ENCODE measurements around the gene HAVCR1.

The HAVCR1 gene

DNA sequence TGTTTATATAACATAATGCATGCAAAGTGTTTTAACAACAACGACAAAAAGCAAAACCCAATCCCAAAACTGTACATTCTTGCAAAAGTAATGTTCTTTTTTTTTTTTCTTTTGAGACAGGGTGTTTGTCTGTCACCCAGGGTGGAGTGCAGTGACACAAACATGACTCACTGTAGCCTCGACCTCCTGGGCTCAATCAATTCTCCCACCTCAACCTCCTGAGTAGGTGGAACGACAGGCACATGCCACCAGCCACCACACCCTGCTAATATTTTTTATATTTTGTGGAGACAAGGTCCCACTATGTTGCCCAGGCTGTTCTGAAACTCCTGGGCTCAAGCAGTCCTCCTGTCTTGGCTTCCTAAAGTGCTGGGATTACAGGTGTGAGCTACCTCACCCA is 13.6 kb upstream of the HAVCR1 start:
- Histone ChIP-seq H3K4me3 (ENCODE audit: severe bottlenecking) (no peak overlapping the region), H3K27ac (ENCODE audit: poor library complexity, severe bottlenecking) (no peak overlapping the region), H3K27me3 (ENCODE audit: insufficient read depth, poor library complexity, severe bottlenecking) (no peaks in the 10 kb centered on the region), H3K9me3 (ENCODE audit: severe bottlenecking) (no peaks in the 10 kb centered on the region), H3K4me1 (ENCODE audit: insufficient read depth, poor library complexity, severe bottlenecking) (no peaks in the 10 kb centered on the region), H3K36me3 (ENCODE audit: low read depth) (no peaks in the 10 kb centered on the region)
- ATAC-seq (ENCODE audit: low read depth) (no peak), DNase-seq (ENCODE audit: low spot score) (no peak)
- TF ChIP-seq, protein P1, sequence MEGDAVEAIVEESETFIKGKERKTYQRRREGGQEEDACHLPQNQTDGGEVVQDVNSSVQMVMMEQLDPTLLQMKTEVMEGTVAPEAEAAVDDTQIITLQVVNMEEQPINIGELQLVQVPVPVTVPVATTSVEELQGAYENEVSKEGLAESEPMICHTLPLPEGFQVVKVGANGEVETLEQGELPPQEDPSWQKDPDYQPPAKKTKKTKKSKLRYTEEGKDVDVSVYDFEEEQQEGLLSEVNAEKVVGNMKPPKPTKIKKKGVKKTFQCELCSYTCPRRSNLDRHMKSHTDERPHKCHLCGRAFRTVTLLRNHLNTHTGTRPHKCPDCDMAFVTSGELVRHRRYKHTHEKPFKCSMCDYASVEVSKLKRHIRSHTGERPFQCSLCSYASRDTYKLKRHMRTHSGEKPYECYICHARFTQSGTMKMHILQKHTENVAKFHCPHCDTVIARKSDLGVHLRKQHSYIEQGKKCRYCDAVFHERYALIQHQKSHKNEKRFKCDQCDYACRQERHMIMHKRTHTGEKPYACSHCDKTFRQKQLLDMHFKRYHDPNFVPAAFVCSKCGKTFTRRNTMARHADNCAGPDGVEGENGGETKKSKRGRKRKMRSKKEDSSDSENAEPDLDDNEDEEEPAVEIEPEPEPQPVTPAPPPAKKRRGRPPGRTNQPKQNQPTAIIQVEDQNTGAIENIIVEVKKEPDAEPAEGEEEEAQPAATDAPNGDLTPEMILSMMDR (IDR thresholded peaks at IDR 0.05; ENCODE audit: poor library complexity, severe bottlenecking), result no peak

DNA sequence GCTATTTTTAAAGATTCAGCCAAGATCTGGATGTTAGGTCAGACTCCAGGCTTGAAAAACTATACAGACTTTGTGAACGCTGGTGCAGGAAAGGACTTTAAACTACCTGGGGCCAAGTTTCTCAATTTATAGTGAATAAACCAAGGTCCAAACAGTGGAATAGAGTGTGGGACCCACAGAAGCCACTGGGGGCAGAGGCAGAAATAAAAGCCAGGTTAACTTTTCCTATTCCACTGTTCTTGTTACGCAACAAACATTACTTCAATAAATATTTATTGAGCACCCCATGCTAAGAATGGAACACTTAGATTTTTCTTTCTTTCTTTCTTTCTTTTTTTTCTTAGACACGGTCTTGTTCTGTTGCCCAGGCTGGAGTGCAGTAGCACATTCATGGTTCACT is 11.0 kb upstream of the HAVCR1 start:
- no peak for ATAC-seq (ENCODE audit: low read depth)
- no peaks in the 10 kb centered on the region for H3K36me3 ChIP-seq (ENCODE audit: low read depth)
- no peak overlapping the region for H3K4me3 ChIP-seq (ENCODE audit: severe bottlenecking)
- H3K27me3 ChIP-seq (ENCODE audit: insufficient read depth, poor library complexity, severe bottlenecking), result no peaks in the 10 kb centered on the region
- TF ChIP-seq, protein P1 (IDR thresholded peaks at IDR 0.05; ENCODE audit: poor library complexity, severe bottlenecking), result no peak
- H3K9me3 ChIP-seq (ENCODE audit: severe bottlenecking), result no peaks in the 10 kb centered on the region
- no peak overlapping the region for H3K27ac ChIP-seq (ENCODE audit: poor library complexity, severe bottlenecking)
- DNase-seq (ENCODE audit: low spot score), result no peak
- no peaks in the 10 kb centered on the region for H3K4me1 ChIP-seq (ENCODE audit: insufficient read depth, poor library complexity, severe bottlenecking)

DNA sequence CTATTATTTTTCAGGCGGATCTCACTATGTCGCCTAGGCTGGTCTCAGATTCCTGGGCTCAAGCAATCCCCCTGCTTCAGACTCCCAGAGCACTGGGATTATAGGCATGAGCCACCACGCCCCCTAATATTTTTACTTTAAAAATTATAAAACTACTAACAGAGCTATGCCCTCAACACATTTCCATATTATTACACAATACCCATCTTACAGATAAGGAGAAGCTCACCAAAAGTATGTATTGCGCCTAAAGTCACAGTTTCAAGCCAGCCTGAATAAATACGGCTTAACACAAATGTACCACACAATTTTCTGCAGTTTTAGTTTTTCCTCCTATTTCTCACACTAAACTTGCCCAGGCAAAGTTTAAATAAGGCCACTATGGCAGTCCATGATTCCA is 9.9 kb upstream of the HAVCR1 start:
- DNase-seq (ENCODE audit: low spot score), result no peak
- H3K9me3 ChIP-seq (ENCODE audit: severe bottlenecking), result no peaks in the 10 kb centered on the region
- no peaks in the 10 kb centered on the region for H3K36me3 ChIP-seq (ENCODE audit: low read depth)
- H3K4me3 ChIP-seq (ENCODE audit: severe bottlenecking), result no peak overlapping the region
- no peaks in the 10 kb centered on the region for H3K4me1 ChIP-seq (ENCODE audit: insufficient read depth, poor library complexity, severe bottlenecking)
- no peak overlapping the region for H3K27ac ChIP-seq (ENCODE audit: poor library complexity, severe bottlenecking)
- no peak for ATAC-seq (ENCODE audit: low read depth)
- H3K27me3 ChIP-seq (ENCODE audit: insufficient read depth, poor library complexity, severe bottlenecking), result no peaks in the 10 kb centered on the region
- TF ChIP-seq, protein P1 (IDR thresholded peaks at IDR 0.05; ENCODE audit: poor library complexity, severe bottlenecking), result no peak

DNA sequence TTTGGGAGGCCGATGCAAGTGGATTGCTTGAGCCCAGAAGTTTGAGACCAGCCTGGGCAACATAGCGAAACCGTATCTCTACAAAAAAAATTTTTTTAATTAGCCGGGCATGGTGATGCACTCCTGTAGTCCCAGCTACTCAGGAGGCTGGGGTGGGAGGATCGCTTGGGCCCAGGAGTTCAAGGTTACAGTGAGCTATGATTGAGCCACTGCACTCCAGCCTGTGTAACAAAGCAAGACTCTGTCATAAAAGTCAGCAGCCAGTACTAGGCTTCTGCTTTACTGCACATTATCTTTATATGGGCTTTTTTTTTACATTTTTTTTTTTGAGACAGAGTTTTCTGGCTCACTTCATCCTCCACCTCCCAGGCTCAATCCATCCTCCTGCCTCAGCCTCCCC is 9.4 kb upstream of the HAVCR1 start:
- TF ChIP-seq, protein P1 (IDR thresholded peaks at IDR 0.05; ENCODE audit: poor library complexity, severe bottlenecking), result no peak
- Histone ChIP-seq H3K9me3 (ENCODE audit: severe bottlenecking) (no peaks in the 10 kb centered on the region), H3K4me3 (ENCODE audit: severe bottlenecking) (no peak overlapping the region), H3K4me1 (ENCODE audit: insufficient read depth, poor library complexity, severe bottlenecking) (no peaks in the 10 kb centered on the region), H3K27ac (ENCODE audit: poor library complexity, severe bottlenecking) (no peak overlapping the region), H3K36me3 (ENCODE audit: low read depth) (no peaks in the 10 kb centered on the region), H3K27me3 (ENCODE audit: insufficient read depth, poor library complexity, severe bottlenecking) (no peaks in the 10 kb centered on the region)
- DNase-seq (ENCODE audit: low spot score) (no peak), ATAC-seq (ENCODE audit: low read depth) (no peak)

DNA sequence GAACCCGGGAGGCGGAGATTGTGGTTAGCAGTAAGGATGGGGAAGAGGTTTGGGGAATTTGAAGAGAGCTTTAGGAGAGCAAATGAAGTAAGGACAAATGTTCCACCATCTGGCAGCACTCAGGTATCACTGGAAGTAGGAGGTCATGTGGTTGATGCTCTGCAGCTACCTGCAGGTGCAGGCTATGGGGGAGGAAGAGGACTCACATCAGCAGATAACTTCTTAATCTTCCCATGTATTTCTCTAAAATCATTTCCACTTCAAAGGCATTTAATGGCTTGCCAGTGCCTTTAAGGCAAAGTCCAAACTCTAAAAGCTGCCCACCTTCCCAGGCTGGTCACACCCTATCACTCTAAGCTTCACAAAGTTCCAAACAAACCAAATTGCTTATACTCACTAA is 8.1 kb upstream of the HAVCR1 start:
- Histone ChIP-seq H3K4me3 (ENCODE audit: severe bottlenecking) (no peak overlapping the region), H3K4me1 (ENCODE audit: insufficient read depth, poor library complexity, severe bottlenecking) (no peaks in the 10 kb centered on the region), H3K27ac (ENCODE audit: poor library complexity, severe bottlenecking) (no peak overlapping the region), H3K27me3 (ENCODE audit: insufficient read depth, poor library complexity, severe bottlenecking) (no peaks in the 10 kb centered on the region), H3K36me3 (ENCODE audit: low read depth) (no peaks in the 10 kb centered on the region), H3K9me3 (ENCODE audit: severe bottlenecking) (no peaks in the 10 kb centered on the region)
- ATAC-seq (ENCODE audit: low read depth), result no peak
- no peak for DNase-seq (ENCODE audit: low spot score)
- TF ChIP-seq, protein P1 (IDR thresholded peaks at IDR 0.05; ENCODE audit: poor library complexity, severe bottlenecking), result no peak
